ENCODE results near the gene SLC44A5.
A peak's percentile ranks its signal among the peaks of the same experiment; 100 is the strongest.

Gene SLC44A5

GRCh38 chr1:75625795-75626194 lies 14.9 kb upstream of the SLC44A5 start:
- Histone ChIP-seq H3K27me3 (ENCODE audit: control insufficient read depth in 5 of 5, insufficient read depth in 4 of 5, low read length in 5 of 5) (no peaks in the 10 kb centered on the region), H3K4me3 (ENCODE audit: low read depth in 1 of 5, low read length in 5 of 5) (no peak overlapping the region), H3K36me3 (ENCODE audit: control insufficient read depth in 5 of 5, insufficient read depth in 5 of 5, low read length in 5 of 5) (no peaks in the 10 kb centered on the region), H3K9me3 (ENCODE audit: control insufficient read depth in 5 of 5, low read length in 5 of 5) (no peaks in the 10 kb centered on the region), H3K27ac (ENCODE audit: low read depth, low read length) (no peak overlapping the region), H3K4me1 (ENCODE audit: control insufficient read depth in 5 of 5, insufficient read depth in 5 of 5, low read length in 5 of 5) (no peaks in the 10 kb centered on the region), H3K9ac (ENCODE audit: low read length in 5 of 5) (no peak overlapping the region)

GRCh38 chr1:75618382-75618781 lies 7.5 kb upstream of the SLC44A5 start:
- no peak overlapping the region for H3K9ac ChIP-seq (ENCODE audit: low read length in 5 of 5)
- H3K36me3 ChIP-seq (ENCODE audit: control insufficient read depth in 5 of 5, insufficient read depth in 5 of 5, low read length in 5 of 5) = no peaks in the 10 kb centered on the region
- H3K4me3 ChIP-seq (ENCODE audit: low read depth in 1 of 5, low read length in 5 of 5) = no peak overlapping the region
- no peak overlapping the region for H3K27ac ChIP-seq (ENCODE audit: low read depth, low read length)
- H3K4me1 ChIP-seq (ENCODE audit: control insufficient read depth in 5 of 5, insufficient read depth in 5 of 5, low read length in 5 of 5) = peaks cover 0 to 25% (median 22%) of the 10 kb centered on the region in 5 donors
- no peaks in the 10 kb centered on the region for H3K9me3 ChIP-seq (ENCODE audit: control insufficient read depth in 5 of 5, low read length in 5 of 5)
- H3K27me3 ChIP-seq (ENCODE audit: control insufficient read depth in 5 of 5, insufficient read depth in 4 of 5, low read length in 5 of 5) = peaks cover 19 to 34% (median 22%) of the 10 kb centered on the region in 5 donors

- Histone ChIP-seq H3K27me3 (ENCODE audit: control insufficient read depth in 5 of 5, insufficient read depth in 4 of 5, low read length in 5 of 5) (peaks cover 19 to 45% (median 30%) of the 10 kb centered on the region in 5 donors), H3K9ac (ENCODE audit: low read length in 5 of 5) (no peak overlapping the region), H3K4me3 (ENCODE audit: low read depth in 1 of 5, low read length in 5 of 5) (peak overlapping the region in 2 of 5 donors; percentile 22 to 24), H3K27ac (ENCODE audit: low read depth, low read length) (no peak overlapping the region), H3K36me3 (ENCODE audit: control insufficient read depth in 5 of 5, insufficient read depth in 5 of 5, low read length in 5 of 5) (no peaks in the 10 kb centered on the region), H3K9me3 (ENCODE audit: control insufficient read depth in 5 of 5, low read length in 5 of 5) (no peaks in the 10 kb centered on the region), H3K4me1 (ENCODE audit: control insufficient read depth in 5 of 5, insufficient read depth in 5 of 5, low read length in 5 of 5) (peaks cover 0 to 25% (median 22%) of the 10 kb centered on the region in 5 donors)
Measured at GRCh38 chr1:75616436-75617433, 5.8 kb upstream of the SLC44A5 start.

GRCh38 chr1:75615613-75616435 lies 4.9 kb upstream of the SLC44A5 start:
- Histone ChIP-seq H3K9ac (ENCODE audit: low read length in 5 of 5) (no peak overlapping the region), H3K9me3 (ENCODE audit: control insufficient read depth in 5 of 5, low read length in 5 of 5) (no peaks in the 10 kb centered on the region), H3K4me1 (ENCODE audit: control insufficient read depth in 5 of 5, insufficient read depth in 5 of 5, low read length in 5 of 5) (peaks cover 0 to 25% (median 22%) of the 10 kb centered on the region in 5 donors), H3K27ac (ENCODE audit: low read depth, low read length) (no peak overlapping the region), H3K36me3 (ENCODE audit: control insufficient read depth in 5 of 5, insufficient read depth in 5 of 5, low read length in 5 of 5) (no peaks in the 10 kb centered on the region), H3K27me3 (ENCODE audit: control insufficient read depth in 5 of 5, insufficient read depth in 4 of 5, low read length in 5 of 5) (peaks cover 19 to 45% (median 30%) of the 10 kb centered on the region in 5 donors), H3K4me3 (ENCODE audit: low read depth in 1 of 5, low read length in 5 of 5) (peak overlapping the region; percentile 49 to 59 (median 56))

- Histone ChIP-seq H3K4me3 (ENCODE audit: low read depth in 1 of 5, low read length in 5 of 5) (peak overlapping the region in 2 of 5 donors; percentile 56 to 58), H3K4me1 (ENCODE audit: control insufficient read depth in 5 of 5, insufficient read depth in 5 of 5, low read length in 5 of 5) (peaks cover 0 to 25% (median 22%) of the 10 kb centered on the region in 5 donors), H3K36me3 (ENCODE audit: control insufficient read depth in 5 of 5, insufficient read depth in 5 of 5, low read length in 5 of 5) (no peaks in the 10 kb centered on the region), H3K27me3 (ENCODE audit: control insufficient read depth in 5 of 5, insufficient read depth in 4 of 5, low read length in 5 of 5) (peaks cover 19 to 45% (median 30%) of the 10 kb centered on the region in 5 donors), H3K27ac (ENCODE audit: low read depth, low read length) (no peak overlapping the region), H3K9me3 (ENCODE audit: control insufficient read depth in 5 of 5, low read length in 5 of 5) (no peaks in the 10 kb centered on the region), H3K9ac (ENCODE audit: low read length in 5 of 5) (no peak overlapping the region)
Measured at GRCh38 chr1:75614399-75614756, 3.5 kb upstream of the SLC44A5 start.

GRCh38 chr1:75613916-75614315 lies 3.0 kb upstream of the SLC44A5 start:
- Histone ChIP-seq H3K4me3 (ENCODE audit: low read depth in 1 of 5, low read length in 5 of 5) (no peak overlapping the region), H3K27ac (ENCODE audit: low read depth, low read length) (no peak overlapping the region), H3K9me3 (ENCODE audit: control insufficient read depth in 5 of 5, low read length in 5 of 5) (no peaks in the 10 kb centered on the region), H3K4me1 (ENCODE audit: control insufficient read depth in 5 of 5, insufficient read depth in 5 of 5, low read length in 5 of 5) (peaks cover 0 to 25% (median 22%) of the 10 kb centered on the region in 5 donors), H3K9ac (ENCODE audit: low read length in 5 of 5) (no peak overlapping the region), H3K36me3 (ENCODE audit: control insufficient read depth in 5 of 5, insufficient read depth in 5 of 5, low read length in 5 of 5) (no peaks in the 10 kb centered on the region), H3K27me3 (ENCODE audit: control insufficient read depth in 5 of 5, insufficient read depth in 4 of 5, low read length in 5 of 5) (peaks cover 19 to 42% (median 30%) of the 10 kb centered on the region in 5 donors)

GRCh38 chr1:75612976-75613375 lies 2.1 kb upstream of the SLC44A5 start:
- H3K9me3 ChIP-seq (ENCODE audit: control insufficient read depth in 5 of 5, low read length in 5 of 5) = no peaks in the 10 kb centered on the region
- peaks cover 0 to 25% (median 22%) of the 10 kb centered on the region in 5 donors for H3K4me1 ChIP-seq (ENCODE audit: control insufficient read depth in 5 of 5, insufficient read depth in 5 of 5, low read length in 5 of 5)
- no peak overlapping the region for H3K4me3 ChIP-seq (ENCODE audit: low read depth in 1 of 5, low read length in 5 of 5)
- no peaks in the 10 kb centered on the region for H3K36me3 ChIP-seq (ENCODE audit: control insufficient read depth in 5 of 5, insufficient read depth in 5 of 5, low read length in 5 of 5)
- no peak overlapping the region for H3K9ac ChIP-seq (ENCODE audit: low read length in 5 of 5)
- H3K27ac ChIP-seq (ENCODE audit: low read depth, low read length) = no peak overlapping the region
- H3K27me3 ChIP-seq (ENCODE audit: control insufficient read depth in 5 of 5, insufficient read depth in 4 of 5, low read length in 5 of 5) = peaks cover 11 to 39% (median 30%) of the 10 kb centered on the region in 5 donors

- no peak overlapping the region for H3K27ac ChIP-seq (ENCODE audit: low read depth, low read length)
- H3K4me3 ChIP-seq (ENCODE audit: low read depth in 1 of 5, low read length in 5 of 5) = no peak overlapping the region
- no peaks in the 10 kb centered on the region for H3K36me3 ChIP-seq (ENCODE audit: control insufficient read depth in 5 of 5, insufficient read depth in 5 of 5, low read length in 5 of 5)
- no peak overlapping the region for H3K9ac ChIP-seq (ENCODE audit: low read length in 5 of 5)
- no peaks in the 10 kb centered on the region for H3K4me1 ChIP-seq (ENCODE audit: control insufficient read depth in 5 of 5, insufficient read depth in 5 of 5, low read length in 5 of 5)
- H3K9me3 ChIP-seq (ENCODE audit: control insufficient read depth in 5 of 5, low read length in 5 of 5) = peaks cover 0 to 6% (median 0%) of the 10 kb centered on the region in 5 donors
- H3K27me3 ChIP-seq (ENCODE audit: control insufficient read depth in 5 of 5, insufficient read depth in 4 of 5, low read length in 5 of 5) = no peaks in the 10 kb centered on the region
Measured at GRCh38 chr1:75602486-75602885, 8.4 kb downstream of the SLC44A5 start.

GRCh38 chr1:75600781-75601180 lies 10.1 kb downstream of the SLC44A5 start:
- Histone ChIP-seq H3K36me3 (ENCODE audit: control insufficient read depth in 5 of 5, insufficient read depth in 5 of 5, low read length in 5 of 5) (no peaks in the 10 kb centered on the region), H3K27me3 (ENCODE audit: control insufficient read depth in 5 of 5, insufficient read depth in 4 of 5, low read length in 5 of 5) (no peaks in the 10 kb centered on the region)

More at GRCh38 chr1:75600781-75601180, 10.1 kb downstream of the SLC44A5 start:
- Histone ChIP-seq H3K9ac (ENCODE audit: low read length in 5 of 5) (no peak overlapping the region), H3K9me3 (ENCODE audit: control insufficient read depth in 5 of 5, low read length in 5 of 5) (peaks cover 0 to 6% (median 0%) of the 10 kb centered on the region in 5 donors), H3K4me3 (ENCODE audit: low read depth in 1 of 5, low read length in 5 of 5) (no peak overlapping the region), H3K4me1 (ENCODE audit: control insufficient read depth in 5 of 5, insufficient read depth in 5 of 5, low read length in 5 of 5) (no peaks in the 10 kb centered on the region), H3K27ac (ENCODE audit: low read depth, low read length) (no peak overlapping the region)

All from subcutaneous abdominal adipose tissue (tissue), 5 donors.